GM18505 (cell line): ENCODE data around the gene SLC25A26.
"Not testable (repeated sequence)": the region's sequence is repeated elsewhere in the genome, so short reads cannot be mapped to it uniquely, and the experiment has no call there.

Experiments
- ATAC-seq: cut with Tn5 transposase; IDR thresholded peaks from one replicate; pipeline ENCODE4 v1.9.1; 2021; ENCODE audit not compliant: unreplicated experiment
- POLR2A ChIP-seq: IDR thresholded peaks from 4 replicates; pipeline ENCODE4 v1.6.1; 2011; ENCODE audit warnings: borderline replicate concordance; ENCODE audit not compliant: insufficient read depth, insufficient read length; ENCODE audit errors: extremely low read depth

Gene SLC25A26

GRCh38 chr3:66298591-66298990 lies 77.8 kb downstream of the SLC25A26 start:
- TF ChIP-seq POLR2A: no peak
- ATAC-seq: no peak

GRCh38 chr3:66299085-66299484 lies 78.3 kb downstream of the SLC25A26 start:
- not testable (repeated sequence) for ATAC-seq

GRCh38 chr3:66299891-66300290 lies 79.1 kb downstream of the SLC25A26 start:
- no peak for ATAC-seq
- no peak for TF ChIP-seq POLR2A

- TF ChIP-seq POLR2A: no peak
- no peak for ATAC-seq
Observed at GRCh38 chr3:66302288-66302687, 81.5 kb downstream of the SLC25A26 start.

- ATAC-seq: peak; percentile 75
- no peak for TF ChIP-seq POLR2A
Observed at GRCh38 chr3:66303491-66303901, 82.7 kb downstream of the SLC25A26 start.

GRCh38 chr3:66304293-66304692 lies 83.5 kb downstream of the SLC25A26 start:
- no peak for TF ChIP-seq POLR2A
- peak; percentile 50 for ATAC-seq

GRCh38 chr3:66306086-66306485 lies 85.3 kb downstream of the SLC25A26 start:
- not testable (repeated sequence) for ATAC-seq

GRCh38 chr3:66306991-66307390 lies 86.2 kb downstream of the SLC25A26 start:
- not testable (repeated sequence) for ATAC-seq

GRCh38 chr3:66312039-66312438 lies 91.2 kb downstream of the SLC25A26 start:
- no peak for TF ChIP-seq POLR2A
- ATAC-seq: no peak

GRCh38 chr3:66314455-66314854 lies 93.7 kb downstream of the SLC25A26 start:
- ATAC-seq: no peak
- no peak for TF ChIP-seq POLR2A

GRCh38 chr3:66317750-66318376 lies 97.1 kb downstream of the SLC25A26 start:
- no peak for ATAC-seq
- no peak for TF ChIP-seq POLR2A

- ATAC-seq: no peak
- no peak for TF ChIP-seq POLR2A
Observed at GRCh38 chr3:66320390-66320789, 99.6 kb downstream of the SLC25A26 start.

- TF ChIP-seq POLR2A: no peak
- ATAC-seq: no peak
Observed at GRCh38 chr3:66322436-66322835, 101.6 kb downstream of the SLC25A26 start.

- no peak for ATAC-seq
- no peak for TF ChIP-seq POLR2A
Observed at GRCh38 chr3:66326340-66326739, 105.5 kb downstream of the SLC25A26 start.

- ATAC-seq: no peak
- TF ChIP-seq POLR2A: no peak
Observed at GRCh38 chr3:66335671-66336070, 114.9 kb downstream of the SLC25A26 start.
